K562 (cell line): Measurements from ENCODE around the gene IRS2. TPM values are rescaled to one million over a fixed set of nuclear protein-coding genes. Genes with fewer than 3 reads are reported as not detected.

Experiments
- ATAC-seq: fragments of 200-7000 bp; cut with Tn5 transposase; 3 replicates; pipeline ENCODE4 v1.9.1; 2020; ENCODE audit warnings: moderate library complexity
- BruUV-seq: library from RNA; stranded (reverse); fragments of 400-500 nt; replicated peaks from 2 replicates; lab custom pipeline; 2021; lab: Mats Ljungman, UMichigan
- CTCF ChIA-PET: fragments of 300-600 bp; formaldehyde crosslinking; extraction: SDS; loops from one replicate; lab custom pipeline; 2021; ENCODE audit warnings: low intra/inter-chr PET ratio; lab: Yijun Ruan, JAX
- POLR2A ChIA-PET: fragments of 300-600, 350-650 bp; sonication (Branson Sonifier 250); formaldehyde crosslinking; extraction: SDS; loops from one replicate; lab custom pipeline; 2021; ENCODE audit warnings: antibody characterized with exemption, inconsistent platforms; lab: Yijun Ruan, JAX
- DNase-seq, 4 experiments: peaks; one replicate each; pipeline versions ENCODE4 v3.0.0 to v3.0.0-alpha.2; 2011 to 2018; ENCODE audit warnings: low spot score in 3 of 4, mixed read lengths in 3 of 4; ENCODE audit errors: extremely low read depth in 1 of 4
- FAIRE-seq: peaks from 2 replicates; lab custom pipeline; 2011; peaks lifted over from hg19 to GRCh38; lab: Jason Lieb, UNC
- H2AFZ ChIP-seq: 2 replicates; pipeline ENCODE4 v1.6.0; 2011; ENCODE audit warnings: low read depth, low read length, control low read depth, inconsistent platforms
- H3K27ac ChIP-seq: fragments of 200-600 bp; 3 replicates; pipeline ENCODE4 v1.8.0; 2011; ENCODE audit warnings: low read depth, mild to moderate bottlenecking, control low read depth, inconsistent platforms, low read length, moderate library complexity, mixed read lengths; ENCODE audit errors: extremely low read depth
- H3K27me3 ChIP-seq, 2 experiments: fragments of 300-600 bp in 1 of 2; 2 replicates in 1 of 2; 3 replicates in 1 of 2; pipeline versions ENCODE4 v1.6.0 to v1.8.0; 2011; ENCODE audit warnings: inconsistent platforms in 2 of 2, low read length in 2 of 2, mild to moderate bottlenecking in 1 of 2, mixed read lengths in 1 of 2, moderate library complexity in 1 of 2; ENCODE audit not compliant: control insufficient read depth in 2 of 2, insufficient read depth in 2 of 2
- H3K36me3 ChIP-seq: fragments of 300-600 bp; 3 replicates; pipeline ENCODE4 v1.8.0; 2011; ENCODE audit warnings: mild to moderate bottlenecking, low read length, inconsistent platforms; ENCODE audit not compliant: control insufficient read depth, insufficient read depth
- H3K4me1 ChIP-seq, 2 experiments: fragments of 200-600 bp in 1 of 2; replicated peaks in 1 of 2; 2 replicates in 1 of 2; 3 replicates in 1 of 2; pipeline versions ENCODE4 v1.5.1 to v1.8.0; 2011; ENCODE audit warnings: inconsistent platforms in 2 of 2, low read length in 2 of 2, mild to moderate bottlenecking in 1 of 2, mixed read lengths in 1 of 2, moderate library complexity in 1 of 2; ENCODE audit not compliant: control insufficient read depth in 2 of 2, insufficient read depth in 2 of 2
- H3K4me2 ChIP-seq: 2 replicates; pipeline ENCODE4 v1.6.1; 2011; ENCODE audit warnings: low read length, control low read depth, inconsistent platforms, mixed read lengths; ENCODE audit not compliant: insufficient read depth
- H3K4me3 ChIP-seq: fragments of 200-600 bp; sonication (generic), shearing (Covaris generic); 2 replicates; pipeline ENCODE4 v1.5.1; 2016; ENCODE audit warnings: control low read depth, inconsistent platforms
- H3K79me2 ChIP-seq: fragments of 200-600 bp; 3 replicates; pipeline ENCODE4 v1.8.0; 2011; ENCODE audit warnings: low read length, inconsistent platforms; ENCODE audit not compliant: control insufficient read depth, insufficient read depth
- H3K9ac ChIP-seq, 2 experiments: 2 replicates each; pipeline versions ENCODE4 v1.6.0 to v1.6.1; 2011; ENCODE audit warnings: low read depth in 2 of 2, low read length in 2 of 2, control low read depth in 1 of 2, inconsistent platforms in 1 of 2, mild to moderate bottlenecking in 1 of 2, mixed read lengths in 1 of 2; ENCODE audit not compliant: insufficient read depth in 1 of 2
- H3K9me1 ChIP-seq: one replicate; pipeline ENCODE4 v1.6.0; 2011; ENCODE audit warnings: inconsistent platforms, mild to moderate bottlenecking, low read length, moderate library complexity; ENCODE audit not compliant: control insufficient read depth, insufficient read depth
- H3K9me3 ChIP-seq: replicated peaks from 2 replicates; pipeline ENCODE4 v1.5.1; 2011; ENCODE audit warnings: low read depth, low read length, inconsistent platforms; ENCODE audit not compliant: control insufficient read depth, insufficient read depth
- H4K20me1 ChIP-seq: replicated peaks from 2 replicates; pipeline ENCODE4 v1.6.1; 2011; ENCODE audit warnings: low read length, inconsistent platforms, mixed read lengths; ENCODE audit not compliant: control insufficient read depth, insufficient read depth
- ARID3A ChIP-seq: IDR thresholded peaks from 2 replicates; pipeline ENCODE4 v1.6.1; 2012; ENCODE audit warnings: low read depth, low read length, improper control_type of control experiment, borderline replicate concordance
- BMI1 ChIP-seq: fragments of 150-350 bp; IDR thresholded peaks from 2 replicates; pipeline ENCODE4 v1.6.1; 2014; ENCODE audit warnings: low read length
- CEBPZ ChIP-seq: fragments of 150-350 bp; IDR thresholded peaks from 2 replicates; pipeline ENCODE4 v1.6.1; 2014; ENCODE audit warnings: low read depth, mild to moderate bottlenecking, low read length, borderline replicate concordance
- DPF2 ChIP-seq: fragments of 450-650 bp; IDR thresholded peaks from 2 replicates; pipeline ENCODE4 v1.6.1; 2016
- ELF2 ChIP-seq: fragments of 250-450 bp; sonication (Bioruptor Pico); IDR thresholded peaks from 2 replicates; pipeline ENCODE4 v1.5.0; 2021; ENCODE audit warnings: mild to moderate bottlenecking
- HDAC2 ChIP-seq: fragments of 450-650 bp; IDR thresholded peaks from 2 replicates; pipeline ENCODE4 v1.6.1; 2016; ENCODE audit warnings: mild to moderate bottlenecking
- HMBOX1 ChIP-seq: sonication (generic); IDR thresholded peaks from 2 replicates; pipeline ENCODE4 v1.6.1; 2016
- KLF10 ChIP-seq: fragments of 250-450 bp; sonication (Bioruptor Pico); IDR thresholded peaks from 2 replicates; pipeline ENCODE4 v1.6.1; 2021; ENCODE audit warnings: matching md5 sums
- MYNN ChIP-seq, 2 experiments: sonication (generic); formaldehyde crosslinking in 1 of 2; IDR thresholded peaks; 2 replicates each; pipeline versions ENCODE4 v1.5.0 to v1.6.1; 2016 to 2020; ENCODE audit warnings: antibody characterized with exemption in 1 of 2, missing genetic modification reagents in 1 of 2
- NCOA1 ChIP-seq: fragments of 450-650 bp; IDR thresholded peaks from 2 replicates; pipeline ENCODE4 v1.6.1; 2016; ENCODE audit warnings: low read depth
- NUFIP1 ChIP-seq: fragments of 450-650 bp; IDR thresholded peaks from 2 replicates; pipeline ENCODE4 v1.6.1; 2018; ENCODE audit not compliant: partially characterized antibody
- SMARCA4 ChIP-seq: fragments of 450-650 bp; IDR thresholded peaks from 2 replicates; pipeline ENCODE4 v1.6.1; 2016
- SRSF9 ChIP-seq: fragments of 200-400 bp; formaldehyde crosslinking; IDR thresholded peaks from 2 replicates; pipeline ENCODE4 v1.6.1; 2017; ENCODE audit warnings: low read depth, low read length, borderline replicate concordance
- U2AF2 ChIP-seq: fragments of 200-400 bp; formaldehyde crosslinking; optimal IDR thresholded peaks from 2 replicates; pipeline ENCODE3; 2017; ENCODE audit warnings: low read depth, mild to moderate bottlenecking, low read length
- ZNF134 ChIP-seq: fragments of 250-450 bp; sonication (Bioruptor Pico); conservative IDR thresholded peaks from 2 replicates; pipeline ENCODE4 v1.4.0; 2020
- ZNF445 ChIP-seq: fragments of 250-450 bp; sonication (Bioruptor Pico); IDR thresholded peaks from 2 replicates; pipeline ENCODE4 v1.4.0; 2020; ENCODE audit warnings: low read depth, mild to moderate bottlenecking, moderate library complexity
- WGBS: fragments of 100-300 bp; shearing (Covaris generic); methylation state at CpG from one replicate; pipeline ENCODE4 v1.1.6; 2016; ENCODE audit warnings: low coverage, mixed read lengths; ENCODE audit not compliant: insufficient coverage; ENCODE audit errors: missing lambda C conversion rate; 5-methylcytosine and 5-hydroxymethylcytosine counted together
- in situ Hi-C: fragments of 300-500 bp; cut with MboI; formaldehyde crosslinking; loops from 4 replicates; pipeline ENCODE4 v1.15.0; 2018; ENCODE audit warnings: inconsistent platforms, mixed read lengths
- intact Hi-C: fragments of 100-400 bp; cut with micrococcal nuclease; formaldehyde crosslinking; loops from 2 replicates; pipeline ENCODE4 v1.14.2; 2022
- polyA plus RNA-seq, 8 experiments: library from polyadenylated mRNA; depleted of rRNA in 4 of 8; stranded (reverse) in 5 of 8; unstranded in 3 of 8; fragments of >200 nt; fragmentation: Nextera tagmentation in 2 of 8; fragmentation: Illumina TruSeq in 1 of 8; extraction: Ambion mirVana in 2 of 8; extraction: Trizol in 1 of 8; gene quantifications; 2 replicates each; pipeline versions ENCODE4 v1.2.1 to v1.2.3, GENCODE V29; 2011 to 2014; ENCODE audit warnings: inconsistent platforms in 1 of 8, missing spikeins in 1 of 8
- total RNA-seq, 7 experiments: library from RNA; depleted of rRNA in 6 of 7; stranded (reverse); fragments of >200 nt in 6 of 7; fragmentation: Illumina TruSeq in 2 of 7; extraction: Trizol in 2 of 7; gene quantifications; 2 replicates each; pipeline versions ENCODE4 v1.2.1 to v1.2.3, GENCODE V29; 2011 to 2021; ENCODE audit warnings: low replicate concordance in 1 of 7

Gene IRS2
- total and polyA plus RNA-seq, 9 of the 15 experiments (the other 6 are each of a cell fraction or from before 2014, with no cell fraction given) = 0.36 to 4.6 (median 0.63) TPM

GRCh38 chr13:109741966-109742365 is 44.4 kb downstream of the IRS2 start:
- Histone ChIP-seq H3K79me2 (no peaks in the 10 kb centered on the region), H2AFZ (no peak overlapping the region), H3K4me2 (no peak overlapping the region), H3K9me3 (no peaks in the 10 kb centered on the region), H4K20me1 (peaks cover 9% of the 10 kb centered on the region; the same call in 1 of the 2 replicates), H3K9ac (no peak overlapping the region), H3K36me3 (no peaks in the 10 kb centered on the region), H3K27ac (no peak overlapping the region), H3K4me3 (no peak overlapping the region), H3K9me1 (peaks cover 4% of the 10 kb centered on the region), H3K4me1 (peaks cover 15 to 31% of the 10 kb centered on the region in 2 experiments; a peak in 4 of 5 replicates), H3K27me3 (peaks cover 20 to 51% of the 10 kb centered on the region in 2 experiments)
- CTCF ChIA-PET = no interaction called here
- no TSS peak for BruUV-seq
- DNase-seq (no peak), FAIRE-seq (no peak), ATAC-seq (no peak)
- no peak for TF ChIP-seq NCOA1
- no peak for TF ChIP-seq HDAC2
- TF ChIP-seq DPF2 = no peak
- no peak for TF ChIP-seq SRSF9
- TF ChIP-seq ELF2 (CRISPR knock-in tag) = no peak
- TF ChIP-seq SMARCA4 = no peak
- TF ChIP-seq ZNF445 = no peak
- no peak for TF ChIP-seq NUFIP1
- TF ChIP-seq KLF10 = no peak
- TF ChIP-seq CEBPZ = no peak
- TF ChIP-seq ZNF134 = no peak
- no peak for TF ChIP-seq ARID3A
- no peak for TF ChIP-seq HMBOX1
- no peak for TF ChIP-seq BMI1
- TF ChIP-seq U2AF2 = no peak
- no peak for TF ChIP-seq MYNN (IDR thresholded peaks at IDR 0.05)
- TF ChIP-seq MYNN (CRISPR knock-in tag; IDR thresholded peaks at IDR 0.05) = no peak
- POLR2A ChIA-PET = interaction anchor here (0.5 to 1.4 kb wide), 2 partner anchors 13 to 43 kb away, joined by 3 read pairs; no protein-coding TSS in a partner anchor
- in situ Hi-C loops (no loop called here), intact Hi-C loops (no loop called here)
- 4% methylated on average over 7 of the region's 7 CpGs for WGBS
